Spinal cord (tissue), 10 donors: ENCODE results near the gene OR1F1. TPM values are rescaled to one million over a fixed set of nuclear protein-coding genes. Genes with fewer than 3 reads are reported as not detected.
"Not testable (repeated sequence)": the region's sequence is repeated elsewhere in the genome, so short reads cannot be mapped to it uniquely, and the experiment has no call there.

Experiments
- DNase-seq, 6 donors: peaks; one replicate each; pipeline versions ENCODE4 v3.0.0 to v3.0.0-alpha.2; 2013 to 2015; ENCODE audit warnings: low spot score in 6 of 6, low read depth in 4 of 6
- H3K27ac ChIP-seq: one replicate; pipeline ENCODE4 v1.5.1; 2013; ENCODE audit warnings: low read depth, low read length, control low read depth
- H3K27me3 ChIP-seq: one replicate; pipeline ENCODE4 v1.6.1; 2013; ENCODE audit warnings: low read length; ENCODE audit not compliant: control insufficient read depth, insufficient read depth
- H3K36me3 ChIP-seq: one replicate; pipeline ENCODE4 v1.6.1; 2013; ENCODE audit warnings: low read length; ENCODE audit not compliant: control insufficient read depth, insufficient read depth
- H3K4me1 ChIP-seq: one replicate; pipeline ENCODE4 v1.6.1; 2013; ENCODE audit warnings: low read length; ENCODE audit not compliant: control insufficient read depth, insufficient read depth
- H3K4me3 ChIP-seq: one replicate; pipeline ENCODE4 v1.5.1; 2013; ENCODE audit warnings: low read depth, low read length, control low read depth
- H3K9me3 ChIP-seq: one replicate; pipeline ENCODE4 v1.6.1; 2013; ENCODE audit warnings: low read length; ENCODE audit not compliant: control insufficient read depth, insufficient read depth
- WGBS: methylation state at CpG from one replicate; pipeline ENCODE4 v1.1.5; 2013; ENCODE audit warnings: missing lambda C conversion rate; ENCODE audit not compliant: insufficient coverage; 5-methylcytosine and 5-hydroxymethylcytosine counted together
- polyA plus RNA-seq, 2 donors: library from polyadenylated mRNA; unstranded; fragments of 120-200 nt; gene quantifications; one replicate each; pipeline ENCODE4 v1.2.1, GENCODE V29; 2013; ENCODE audit not compliant: insufficient read length in 2 of 2
- total RNA-seq, 2 donors: library from RNA; depleted of rRNA in 1 of 2; stranded (reverse); fragments of 120-200 nt in 1 of 2; fragments of >200 nt in 1 of 2; gene quantifications; one replicate each; pipeline versions ENCODE4 v1.2.3 to v1.2.4, GENCODE V29; 2013 to 2014
- donor health status: healthy.

OR1F1 gene
- total and polyA plus RNA-seq, 4 donors: 0.20 to 2.4 (median 1.8) TPM; not detected in 1

GRCh38 chr16:3197694-3198333, 9.8 kb downstream of the OR1F1 start:
- H3K36me3 ChIP-seq, DNase-seq, H3K4me3 ChIP-seq, H3K27ac ChIP-seq, H3K9me3 ChIP-seq, H3K4me1 ChIP-seq: not testable (repeated sequence)
- WGBS: 52% methylated on average over 3 of the region's 3 CpGs
- H3K27me3 ChIP-seq: peaks cover 50% of the 10 kb centered on the region

- no peak overlapping the region for H3K4me3 ChIP-seq
- WGBS: 85% methylated on average over 9 of the region's 13 CpGs
- H3K27ac ChIP-seq: no peak overlapping the region
- H3K27me3 ChIP-seq: peaks cover 46% of the 10 kb centered on the region
- H3K9me3 ChIP-seq: peaks cover 1% of the 10 kb centered on the region
- H3K36me3 ChIP-seq: no peaks in the 10 kb centered on the region
- DNase-seq: no peak
- H3K4me1 ChIP-seq: no peaks in the 10 kb centered on the region
These were observed 10.5 kb downstream of the OR1F1 start for GRCh38 chr16:3198334-3199072.

- Histone ChIP-seq H3K4me3 (no peak overlapping the region), H3K27ac (no peak overlapping the region), H3K27me3 (peaks cover 16% of the 10 kb centered on the region), H3K4me1 (no peaks in the 10 kb centered on the region), H3K9me3 (no peaks in the 10 kb centered on the region), H3K36me3 (no peaks in the 10 kb centered on the region)
- DNase-seq: no peak
- 52% methylated on average over 5 of the region's 6 CpGs for WGBS
These were observed 15.0 kb downstream of the OR1F1 start for GRCh38 chr16:3202903-3203539.

- WGBS: 75% methylated on average over 2 of the region's 3 CpGs
- H3K27ac ChIP-seq: not testable (repeated sequence)
These were observed 17.9 kb downstream of the OR1F1 start for GRCh38 chr16:3205939-3206338.

GRCh38 chr16:3207086-3207953, 19.3 kb downstream of the OR1F1 start:
- WGBS: 65% methylated on average over 13 of the region's 19 CpGs
- Histone ChIP-seq H3K27ac (no peak overlapping the region), H3K4me3 (no peak overlapping the region), H3K4me1 (no peaks in the 10 kb centered on the region), H3K36me3 (no peaks in the 10 kb centered on the region), H3K9me3 (no peaks in the 10 kb centered on the region), H3K27me3 (peaks cover 7% of the 10 kb centered on the region)
- DNase-seq: no peak

More at GRCh38 chr16:3205939-3206338, 17.9 kb downstream of the OR1F1 start:
- H3K36me3 ChIP-seq, H3K9me3 ChIP-seq, H3K27me3 ChIP-seq, H3K4me1 ChIP-seq, DNase-seq, H3K4me3 ChIP-seq: not testable (repeated sequence)

GRCh38 chr16:3212006-3212405, 24.0 kb downstream of the OR1F1 start:
- H3K9me3 ChIP-seq: no peaks in the 10 kb centered on the region
- H3K36me3 ChIP-seq: no peaks in the 10 kb centered on the region
- peak in 2 of 6 donors; percentile 1 to 66 for DNase-seq
- H3K27me3 ChIP-seq: peaks cover 2% of the 10 kb centered on the region
- WGBS: 44% methylated on average over 3 of the region's 3 CpGs
- H3K27ac ChIP-seq: no peak overlapping the region
- no peak overlapping the region for H3K4me3 ChIP-seq
- no peaks in the 10 kb centered on the region for H3K4me1 ChIP-seq

- WGBS: 67% methylated on average over 1 of the region's 1 CpG
- Histone ChIP-seq H3K4me3 (no peak overlapping the region), H3K4me1 (no peaks in the 10 kb centered on the region), H3K36me3 (no peaks in the 10 kb centered on the region), H3K9me3 (no peaks in the 10 kb centered on the region), H3K27me3 (peaks cover 2% of the 10 kb centered on the region), H3K27ac (no peak overlapping the region)
- no peak for DNase-seq
These were observed 24.6 kb downstream of the OR1F1 start for GRCh38 chr16:3212567-3212966.

GRCh38 chr16:3214904-3215600, 27.0 kb downstream of the OR1F1 start:
- H3K27me3 ChIP-seq: no peaks in the 10 kb centered on the region
- 49% methylated on average over 4 of the region's 7 CpGs for WGBS

More at GRCh38 chr16:3214904-3215600, 27.0 kb downstream of the OR1F1 start:
- no peaks in the 10 kb centered on the region for H3K4me1 ChIP-seq
- DNase-seq: no peak
- no peak overlapping the region for H3K4me3 ChIP-seq
- H3K9me3 ChIP-seq: no peaks in the 10 kb centered on the region
- no peak overlapping the region for H3K27ac ChIP-seq
- no peaks in the 10 kb centered on the region for H3K36me3 ChIP-seq
